Neural cell (in vitro differentiated cells): Measurements from ENCODE around the gene AP2B1.

Source experiments
- EP300 ChIP-seq: fragments of 450-650 bp; conservative IDR thresholded peaks from 2 replicates; pipeline ENCODE4 v1.6.1; 2014; ENCODE audit warnings: antibody characterized with exemption, mild to moderate bottlenecking, moderate library complexity; ENCODE audit not compliant: poor library complexity, severe bottlenecking
- POLR2AphosphoS5 ChIP-seq: IDR thresholded peaks from 2 replicates; pipeline ENCODE4 v1.6.1; 2012
- TF ChIP-seq, protein P1 (sequence below): fragments of 450-650 bp; IDR thresholded peaks from 2 replicates; pipeline ENCODE4 v1.5.1; 2014; ENCODE audit warnings: antibody characterized with exemption, mild to moderate bottlenecking, moderate library complexity; ENCODE audit not compliant: poor library complexity, severe bottlenecking
- TF ChIP-seq, protein P2 (sequence below): IDR thresholded peaks from 2 replicates; pipeline ENCODE4 v1.6.1; 2012; ENCODE audit warnings: borderline replicate concordance

GRCh38 chr17:35621768-35622167 is 34.6 kb downstream of the AP2B1 start:
- TF ChIP-seq, protein P1, sequence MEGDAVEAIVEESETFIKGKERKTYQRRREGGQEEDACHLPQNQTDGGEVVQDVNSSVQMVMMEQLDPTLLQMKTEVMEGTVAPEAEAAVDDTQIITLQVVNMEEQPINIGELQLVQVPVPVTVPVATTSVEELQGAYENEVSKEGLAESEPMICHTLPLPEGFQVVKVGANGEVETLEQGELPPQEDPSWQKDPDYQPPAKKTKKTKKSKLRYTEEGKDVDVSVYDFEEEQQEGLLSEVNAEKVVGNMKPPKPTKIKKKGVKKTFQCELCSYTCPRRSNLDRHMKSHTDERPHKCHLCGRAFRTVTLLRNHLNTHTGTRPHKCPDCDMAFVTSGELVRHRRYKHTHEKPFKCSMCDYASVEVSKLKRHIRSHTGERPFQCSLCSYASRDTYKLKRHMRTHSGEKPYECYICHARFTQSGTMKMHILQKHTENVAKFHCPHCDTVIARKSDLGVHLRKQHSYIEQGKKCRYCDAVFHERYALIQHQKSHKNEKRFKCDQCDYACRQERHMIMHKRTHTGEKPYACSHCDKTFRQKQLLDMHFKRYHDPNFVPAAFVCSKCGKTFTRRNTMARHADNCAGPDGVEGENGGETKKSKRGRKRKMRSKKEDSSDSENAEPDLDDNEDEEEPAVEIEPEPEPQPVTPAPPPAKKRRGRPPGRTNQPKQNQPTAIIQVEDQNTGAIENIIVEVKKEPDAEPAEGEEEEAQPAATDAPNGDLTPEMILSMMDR: no peak
- TF ChIP-seq POLR2AphosphoS5: no peak
- TF ChIP-seq, protein P2, sequence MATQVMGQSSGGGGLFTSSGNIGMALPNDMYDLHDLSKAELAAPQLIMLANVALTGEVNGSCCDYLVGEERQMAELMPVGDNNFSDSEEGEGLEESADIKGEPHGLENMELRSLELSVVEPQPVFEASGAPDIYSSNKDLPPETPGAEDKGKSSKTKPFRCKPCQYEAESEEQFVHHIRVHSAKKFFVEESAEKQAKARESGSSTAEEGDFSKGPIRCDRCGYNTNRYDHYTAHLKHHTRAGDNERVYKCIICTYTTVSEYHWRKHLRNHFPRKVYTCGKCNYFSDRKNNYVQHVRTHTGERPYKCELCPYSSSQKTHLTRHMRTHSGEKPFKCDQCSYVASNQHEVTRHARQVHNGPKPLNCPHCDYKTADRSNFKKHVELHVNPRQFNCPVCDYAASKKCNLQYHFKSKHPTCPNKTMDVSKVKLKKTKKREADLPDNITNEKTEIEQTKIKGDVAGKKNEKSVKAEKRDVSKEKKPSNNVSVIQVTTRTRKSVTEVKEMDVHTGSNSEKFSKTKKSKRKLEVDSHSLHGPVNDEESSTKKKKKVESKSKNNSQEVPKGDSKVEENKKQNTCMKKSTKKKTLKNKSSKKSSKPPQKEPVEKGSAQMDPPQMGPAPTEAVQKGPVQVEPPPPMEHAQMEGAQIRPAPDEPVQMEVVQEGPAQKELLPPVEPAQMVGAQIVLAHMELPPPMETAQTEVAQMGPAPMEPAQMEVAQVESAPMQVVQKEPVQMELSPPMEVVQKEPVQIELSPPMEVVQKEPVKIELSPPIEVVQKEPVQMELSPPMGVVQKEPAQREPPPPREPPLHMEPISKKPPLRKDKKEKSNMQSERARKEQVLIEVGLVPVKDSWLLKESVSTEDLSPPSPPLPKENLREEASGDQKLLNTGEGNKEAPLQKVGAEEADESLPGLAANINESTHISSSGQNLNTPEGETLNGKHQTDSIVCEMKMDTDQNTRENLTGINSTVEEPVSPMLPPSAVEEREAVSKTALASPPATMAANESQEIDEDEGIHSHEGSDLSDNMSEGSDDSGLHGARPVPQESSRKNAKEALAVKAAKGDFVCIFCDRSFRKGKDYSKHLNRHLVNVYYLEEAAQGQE: no peak
- no peak for TF ChIP-seq EP300
